ENCODE data around the gene SLC2A14.
"Not testable (repeated sequence)": the region's sequence is repeated elsewhere in the genome, so short reads cannot be mapped to it uniquely, and the experiment has no call there.

Gene SLC2A14

GRCh38 chr12:7801460-7801859 is 71.3 kb downstream of the SLC2A14 start:
- no peaks in the 10 kb centered on the region for H3F3A ChIP-seq (ENCODE audit: insufficient read depth)
- H2AFZ ChIP-seq (ENCODE audit: low read depth, low read length, severe bottlenecking) = no peak overlapping the region
- no peaks in the 10 kb centered on the region for H3K9me3 ChIP-seq (ENCODE audit: insufficient read depth, low read length)
- H3K4me3 ChIP-seq (ENCODE audit: insufficient read depth, low read length, poor library complexity, severe bottlenecking) = no peak overlapping the region
- no peak for TF ChIP-seq EZH2phosphoT487 (conservative IDR thresholded peaks at IDR 0.05; ENCODE audit: low read length)
- TF ChIP-seq, protein P1, sequence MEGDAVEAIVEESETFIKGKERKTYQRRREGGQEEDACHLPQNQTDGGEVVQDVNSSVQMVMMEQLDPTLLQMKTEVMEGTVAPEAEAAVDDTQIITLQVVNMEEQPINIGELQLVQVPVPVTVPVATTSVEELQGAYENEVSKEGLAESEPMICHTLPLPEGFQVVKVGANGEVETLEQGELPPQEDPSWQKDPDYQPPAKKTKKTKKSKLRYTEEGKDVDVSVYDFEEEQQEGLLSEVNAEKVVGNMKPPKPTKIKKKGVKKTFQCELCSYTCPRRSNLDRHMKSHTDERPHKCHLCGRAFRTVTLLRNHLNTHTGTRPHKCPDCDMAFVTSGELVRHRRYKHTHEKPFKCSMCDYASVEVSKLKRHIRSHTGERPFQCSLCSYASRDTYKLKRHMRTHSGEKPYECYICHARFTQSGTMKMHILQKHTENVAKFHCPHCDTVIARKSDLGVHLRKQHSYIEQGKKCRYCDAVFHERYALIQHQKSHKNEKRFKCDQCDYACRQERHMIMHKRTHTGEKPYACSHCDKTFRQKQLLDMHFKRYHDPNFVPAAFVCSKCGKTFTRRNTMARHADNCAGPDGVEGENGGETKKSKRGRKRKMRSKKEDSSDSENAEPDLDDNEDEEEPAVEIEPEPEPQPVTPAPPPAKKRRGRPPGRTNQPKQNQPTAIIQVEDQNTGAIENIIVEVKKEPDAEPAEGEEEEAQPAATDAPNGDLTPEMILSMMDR (IDR thresholded peaks at IDR 0.05; ENCODE audit: insufficient read depth, low read length, poor library complexity, severe bottlenecking) = no peak
- H3K27ac ChIP-seq (ENCODE audit: low read depth, low read length) = no peak overlapping the region
- no peaks in the 10 kb centered on the region for H3K36me3 ChIP-seq (ENCODE audit: low read length)
- no peak overlapping the region for H3K4me2 ChIP-seq (ENCODE audit: low read depth, low read length, poor library complexity, severe bottlenecking)
- no peak overlapping the region for H3K9ac ChIP-seq (ENCODE audit: low read length)
- H4K20me1 ChIP-seq (ENCODE audit: low read depth, low read length) = no peaks in the 10 kb centered on the region
- no peaks in the 10 kb centered on the region for H3K9me2 ChIP-seq (replicated peaks; ENCODE audit: insufficient read depth, low read length)
- H3K27me3 ChIP-seq (ENCODE audit: low read length) = no peaks in the 10 kb centered on the region
- H3K79me2 ChIP-seq (ENCODE audit: insufficient read depth, low read length) = no peaks in the 10 kb centered on the region

DNA sequence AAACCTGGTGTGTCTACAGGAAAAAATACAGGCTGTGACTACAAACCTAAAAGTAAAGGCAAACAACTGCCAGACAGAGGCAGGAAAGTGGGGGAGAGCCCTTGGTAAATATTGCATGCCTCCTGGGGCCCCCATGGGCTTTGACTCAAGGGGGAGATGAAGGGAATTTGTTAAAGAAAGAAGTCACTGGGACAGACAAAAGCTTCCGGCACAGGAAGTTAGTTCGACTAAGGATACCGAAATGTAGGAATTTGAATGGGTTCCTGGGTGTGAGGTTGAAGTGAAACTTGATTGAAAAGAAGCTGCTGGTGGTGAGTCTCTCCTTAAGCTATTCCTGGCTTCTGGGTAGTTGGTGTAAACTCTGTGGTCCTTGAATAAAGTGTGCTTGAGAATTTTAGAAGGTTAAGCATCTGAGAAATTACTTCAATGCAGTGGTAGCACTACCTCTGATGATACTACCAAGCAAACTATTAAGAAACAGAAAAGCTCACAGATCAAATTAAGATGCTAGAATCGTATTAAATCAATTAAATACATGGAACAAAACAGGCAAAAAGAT is 73.9 kb downstream of the SLC2A14 start:
- H3K9ac ChIP-seq (ENCODE audit: low read length); H3K27ac ChIP-seq (ENCODE audit: low read depth, low read length); H3F3A ChIP-seq (ENCODE audit: insufficient read depth); H3K79me2 ChIP-seq (ENCODE audit: insufficient read depth, low read length); H4K20me1 ChIP-seq (ENCODE audit: low read depth, low read length); H2AFZ ChIP-seq (ENCODE audit: low read depth, low read length, severe bottlenecking); H3K9me3 ChIP-seq (ENCODE audit: insufficient read depth, low read length); H3K4me3 ChIP-seq (ENCODE audit: insufficient read depth, low read length, poor library complexity, severe bottlenecking); H3K4me2 ChIP-seq (ENCODE audit: low read depth, low read length, poor library complexity, severe bottlenecking); H3K36me3 ChIP-seq (ENCODE audit: low read length); H3K27me3 ChIP-seq (ENCODE audit: low read length); H3K9me2 ChIP-seq (replicated peaks; ENCODE audit: insufficient read depth, low read length): not testable (repeated sequence)

DNA sequence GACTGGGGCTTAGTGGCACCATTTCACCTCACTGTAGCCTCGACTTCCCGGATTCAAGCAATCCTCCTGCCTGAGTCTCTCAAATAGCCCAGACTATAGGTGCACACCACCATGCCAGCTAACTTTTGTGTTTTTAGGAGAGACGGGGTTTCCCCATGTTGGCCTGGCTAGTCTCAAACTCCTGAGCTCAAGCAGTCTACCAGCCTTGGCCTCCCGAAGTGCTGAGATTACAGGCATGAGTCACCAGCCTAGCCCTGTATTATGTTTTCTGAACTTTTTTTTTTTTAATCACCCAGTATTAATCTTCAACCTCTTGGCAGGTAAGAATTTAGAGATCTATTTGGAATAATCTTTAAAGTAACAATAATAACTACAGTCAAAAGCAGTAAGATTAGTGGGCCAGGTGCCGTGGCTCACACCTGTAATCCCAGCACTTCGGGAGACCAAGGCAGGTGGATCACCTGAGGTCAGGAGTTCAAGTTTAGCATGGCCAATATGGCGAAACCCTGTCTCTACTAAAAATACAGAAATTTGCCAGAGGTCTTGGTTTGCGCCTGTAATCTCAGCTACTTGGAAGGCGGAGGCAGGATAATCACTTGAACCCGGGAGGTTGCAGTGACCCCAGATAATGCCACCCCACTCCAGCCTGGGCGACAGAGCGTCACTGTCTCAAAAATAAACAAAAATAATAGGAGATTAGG is 74.9 kb downstream of the SLC2A14 start:
- Histone ChIP-seq H3K4me2 (ENCODE audit: low read depth, low read length, poor library complexity, severe bottlenecking) (no peak overlapping the region), H3K9me2 (replicated peaks; ENCODE audit: insufficient read depth, low read length) (no peaks in the 10 kb centered on the region), H3K9ac (ENCODE audit: low read length) (no peak overlapping the region)

GRCh38 chr12:7797269-7797668 is 75.4 kb downstream of the SLC2A14 start:
- H3K4me2 ChIP-seq (ENCODE audit: low read depth, low read length, poor library complexity, severe bottlenecking); H4K20me1 ChIP-seq (ENCODE audit: low read depth, low read length); H3F3A ChIP-seq (ENCODE audit: insufficient read depth); H3K9me3 ChIP-seq (ENCODE audit: insufficient read depth, low read length); H3K4me3 ChIP-seq (ENCODE audit: insufficient read depth, low read length, poor library complexity, severe bottlenecking); H3K36me3 ChIP-seq (ENCODE audit: low read length); H3K79me2 ChIP-seq (ENCODE audit: insufficient read depth, low read length); H2AFZ ChIP-seq (ENCODE audit: low read depth, low read length, severe bottlenecking); H3K27ac ChIP-seq (ENCODE audit: low read depth, low read length); H3K9ac ChIP-seq (ENCODE audit: low read length); H3K27me3 ChIP-seq (ENCODE audit: low read length); H3K9me2 ChIP-seq (replicated peaks; ENCODE audit: insufficient read depth, low read length): not testable (repeated sequence)

More for the DNA sequence above, 74.9 kb downstream of the SLC2A14 start:
- no peak for TF ChIP-seq EZH2phosphoT487 (conservative IDR thresholded peaks at IDR 0.05; ENCODE audit: low read length)
- Histone ChIP-seq H3K4me3 (ENCODE audit: insufficient read depth, low read length, poor library complexity, severe bottlenecking) (no peak overlapping the region), H3F3A (ENCODE audit: insufficient read depth) (no peaks in the 10 kb centered on the region), H3K27me3 (ENCODE audit: low read length) (no peaks in the 10 kb centered on the region), H4K20me1 (ENCODE audit: low read depth, low read length) (no peaks in the 10 kb centered on the region), H3K36me3 (ENCODE audit: low read length) (no peaks in the 10 kb centered on the region), H3K27ac (ENCODE audit: low read depth, low read length) (no peak overlapping the region), H3K9me3 (ENCODE audit: insufficient read depth, low read length) (no peaks in the 10 kb centered on the region), H2AFZ (ENCODE audit: low read depth, low read length, severe bottlenecking) (no peak overlapping the region), H3K79me2 (ENCODE audit: insufficient read depth, low read length) (no peaks in the 10 kb centered on the region)

GRCh38 chr12:7793211-7793610 is 79.5 kb downstream of the SLC2A14 start:
- Histone ChIP-seq H3K9me3 (ENCODE audit: insufficient read depth, low read length) (no peaks in the 10 kb centered on the region), H3K79me2 (ENCODE audit: insufficient read depth, low read length) (no peaks in the 10 kb centered on the region), H2AFZ (ENCODE audit: low read depth, low read length, severe bottlenecking) (no peak overlapping the region), H3F3A (ENCODE audit: insufficient read depth) (no peaks in the 10 kb centered on the region), H3K4me2 (ENCODE audit: low read depth, low read length, poor library complexity, severe bottlenecking) (no peak overlapping the region), H4K20me1 (ENCODE audit: low read depth, low read length) (no peaks in the 10 kb centered on the region), H3K36me3 (ENCODE audit: low read length) (no peaks in the 10 kb centered on the region), H3K9me2 (replicated peaks; ENCODE audit: insufficient read depth, low read length) (no peaks in the 10 kb centered on the region), H3K27ac (ENCODE audit: low read depth, low read length) (no peak overlapping the region), H3K9ac (ENCODE audit: low read length) (no peak overlapping the region), H3K4me3 (ENCODE audit: insufficient read depth, low read length, poor library complexity, severe bottlenecking) (no peak overlapping the region), H3K27me3 (ENCODE audit: low read length) (no peaks in the 10 kb centered on the region; the same call in 1 of the 2 replicates)
- TF ChIP-seq, protein P1 (IDR thresholded peaks at IDR 0.05; ENCODE audit: insufficient read depth, low read length, poor library complexity, severe bottlenecking) = no peak
- TF ChIP-seq EZH2phosphoT487 (conservative IDR thresholded peaks at IDR 0.05; ENCODE audit: low read length) = no peak

DNA sequence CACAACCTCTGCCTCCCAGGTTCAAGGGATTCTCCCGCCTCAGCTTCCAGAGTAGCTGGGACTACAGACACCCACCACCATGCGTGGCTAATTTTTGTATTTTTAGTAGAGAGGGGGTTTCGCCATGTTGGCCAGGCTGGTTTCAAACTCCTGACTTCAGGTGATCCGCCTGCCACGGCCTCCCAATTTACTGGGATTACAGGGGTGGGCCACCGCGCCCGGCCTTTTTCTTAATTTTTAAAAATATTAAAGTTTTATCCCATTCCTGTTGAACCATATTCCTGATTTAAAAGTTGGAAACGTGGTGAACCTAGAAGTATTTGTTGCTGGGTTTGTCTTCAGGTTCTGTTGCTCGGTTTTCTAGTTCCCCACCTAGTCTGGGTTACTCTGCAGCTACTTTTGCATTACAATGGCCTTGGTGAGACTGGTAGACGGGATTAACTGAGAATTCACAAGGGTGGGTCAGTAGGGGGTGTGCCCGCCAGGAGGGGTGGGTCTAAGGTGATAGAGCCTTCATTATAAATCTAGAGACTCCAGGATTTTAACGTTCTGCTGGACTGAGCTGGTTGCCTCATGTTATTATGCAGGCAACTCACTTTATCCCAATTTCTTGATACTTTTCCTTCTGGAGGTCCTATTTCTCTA is 83.7 kb downstream of the SLC2A14 start, which contains the start of gene NANOG:
Gene NANOG, plus strand, starts transcription at position 519 of the 645 bp plus-strand sequence. CDS start 213 bp downstream, outside the sequence.
- H3K9me3 ChIP-seq (ENCODE audit: insufficient read depth, low read length); H3K4me3 ChIP-seq (ENCODE audit: insufficient read depth, low read length, poor library complexity, severe bottlenecking); H3F3A ChIP-seq (ENCODE audit: insufficient read depth); H3K36me3 ChIP-seq (ENCODE audit: low read length); H2AFZ ChIP-seq (ENCODE audit: low read depth, low read length, severe bottlenecking); H4K20me1 ChIP-seq (ENCODE audit: low read depth, low read length); H3K27ac ChIP-seq (ENCODE audit: low read depth, low read length); H3K79me2 ChIP-seq (ENCODE audit: insufficient read depth, low read length); H3K4me2 ChIP-seq (ENCODE audit: low read depth, low read length, poor library complexity, severe bottlenecking); H3K9ac ChIP-seq (ENCODE audit: low read length); H3K9me2 ChIP-seq (replicated peaks; ENCODE audit: insufficient read depth, low read length); H3K27me3 ChIP-seq (ENCODE audit: low read length): not testable (repeated sequence)
